K562 (cell line): ENCODE results near the gene TNPO2. TPM values are rescaled to one million over a fixed set of nuclear protein-coding genes. Genes with fewer than 3 reads are reported as not detected.
A peak's percentile ranks its signal among the peaks of the same experiment; 100 is the strongest.

ENCODE experiments used
- CBFA2T3 ChIP-seq: fragments of 450-650 bp; IDR thresholded peaks from 2 replicates; pipeline ENCODE4 v1.6.1; 2017
- CREM ChIP-seq: IDR thresholded peaks from 2 replicates; pipeline ENCODE4 v1.6.1; 2014; ENCODE audit warnings: antibody characterized with exemption, low read depth
- E2F3 ChIP-seq: fragments of 250-450 bp; sonication (Bioruptor Pico); IDR thresholded peaks from 2 replicates; pipeline ENCODE4 v1.4.0; 2020; ENCODE audit warnings: mild to moderate bottlenecking
- EP300 ChIP-seq: IDR thresholded peaks from 2 replicates; pipeline ENCODE4 v1.6.1; 2012; ENCODE audit warnings: low read length, improper control_type of control experiment
- GATA2 ChIP-seq: sonication (generic); formaldehyde crosslinking; IDR thresholded peaks from 2 replicates; pipeline ENCODE4 v1.4.0; 2020; ENCODE audit warnings: mild to moderate bottlenecking, missing genetic modification reagents
- PCBP1 ChIP-seq: fragments of 200-400 bp; formaldehyde crosslinking; IDR thresholded peaks from 2 replicates; pipeline ENCODE4 v1.6.1; 2018; ENCODE audit warnings: mild to moderate bottlenecking, low read depth, low read length; ENCODE audit not compliant: poor library complexity, severe bottlenecking
- SIRT6 ChIP-seq: IDR thresholded peaks from one replicate; pipeline ENCODE4 v1.6.1; 2012; ENCODE audit warnings: low read depth, mild to moderate bottlenecking, control low read depth, inconsistent platforms, low read length, moderate library complexity
- SREBF1 ChIP-seq: fragments of 150-350 bp; IDR thresholded peaks from 2 replicates; pipeline ENCODE4 v1.6.1; 2014; ENCODE audit warnings: antibody characterized with exemption, low read depth, low read length, borderline replicate concordance
- TAF15 ChIP-seq: fragments of 200-400 bp; formaldehyde crosslinking; IDR thresholded peaks from 2 replicates; pipeline ENCODE4 v1.6.1; 2017; ENCODE audit warnings: mild to moderate bottlenecking, low read depth, low read length, moderate library complexity
- TAF7 ChIP-seq: fragments of 450-650 bp; IDR thresholded peaks from 2 replicates; pipeline ENCODE4 v1.6.1; 2016; ENCODE audit warnings: missing genetic modification characterization, missing compliant biosample characterization
- TFAM ChIP-seq: fragments of 250-450 bp; sonication (Bioruptor Pico); conservative IDR thresholded peaks from 2 replicates; pipeline ENCODE4 v1.5.0; 2021; ENCODE audit warnings: mild to moderate bottlenecking, moderate library complexity
- ZBTB8A ChIP-seq: fragments of 450-650 bp; IDR thresholded peaks from 2 replicates; pipeline ENCODE4 v1.6.1; 2018; ENCODE audit warnings: mild to moderate bottlenecking, moderate library complexity; ENCODE audit not compliant: partially characterized antibody
- polyA plus RNA-seq, 8 experiments: library from polyadenylated mRNA; depleted of rRNA in 4 of 8; stranded (reverse) in 5 of 8; unstranded in 3 of 8; fragments of >200 nt; fragmentation: Nextera tagmentation in 2 of 8; fragmentation: Illumina TruSeq in 1 of 8; extraction: Ambion mirVana in 2 of 8; extraction: Trizol in 1 of 8; gene quantifications; 2 replicates each; pipeline versions ENCODE4 v1.2.1 to v1.2.3, GENCODE V29; 2011 to 2014; ENCODE audit warnings: inconsistent platforms in 1 of 8, missing spikeins in 1 of 8
- total RNA-seq, 7 experiments: library from RNA; depleted of rRNA in 6 of 7; stranded (reverse); fragments of >200 nt in 6 of 7; fragmentation: Illumina TruSeq in 2 of 7; extraction: Trizol in 2 of 7; gene quantifications; 2 replicates each; pipeline versions ENCODE4 v1.2.1 to v1.2.3, GENCODE V29; 2011 to 2021; ENCODE audit warnings: low replicate concordance in 1 of 7
- TF ChIP-seq, protein P1 (sequence below): sonication (generic); formaldehyde crosslinking; IDR thresholded peaks from 2 replicates; pipeline ENCODE4 v1.8.1; 2023; ENCODE audit warnings: missing genetic modification reagents, mild to moderate bottlenecking, borderline replicate concordance
- TF ChIP-seq, protein P2 (sequence below): fragments of 150-350 bp; IDR thresholded peaks from 2 replicates; pipeline ENCODE4 v1.6.1; 2014; ENCODE audit warnings: low read depth, mild to moderate bottlenecking, low read length, borderline replicate concordance
- TF ChIP-seq, protein P3 (sequence below): fragments of 450-650 bp; IDR thresholded peaks from one replicate; pipeline ENCODE4 v1.6.1; 2018; ENCODE audit warnings: mild to moderate bottlenecking, moderate library complexity; ENCODE audit not compliant: partially characterized antibody

Gene TNPO2
- total and polyA plus RNA-seq, 9 of the 15 experiments (the other 6 are each of a cell fraction or from before 2014, with no cell fraction given) = 6.0 to 126 (median 53.8) TPM

DNA sequence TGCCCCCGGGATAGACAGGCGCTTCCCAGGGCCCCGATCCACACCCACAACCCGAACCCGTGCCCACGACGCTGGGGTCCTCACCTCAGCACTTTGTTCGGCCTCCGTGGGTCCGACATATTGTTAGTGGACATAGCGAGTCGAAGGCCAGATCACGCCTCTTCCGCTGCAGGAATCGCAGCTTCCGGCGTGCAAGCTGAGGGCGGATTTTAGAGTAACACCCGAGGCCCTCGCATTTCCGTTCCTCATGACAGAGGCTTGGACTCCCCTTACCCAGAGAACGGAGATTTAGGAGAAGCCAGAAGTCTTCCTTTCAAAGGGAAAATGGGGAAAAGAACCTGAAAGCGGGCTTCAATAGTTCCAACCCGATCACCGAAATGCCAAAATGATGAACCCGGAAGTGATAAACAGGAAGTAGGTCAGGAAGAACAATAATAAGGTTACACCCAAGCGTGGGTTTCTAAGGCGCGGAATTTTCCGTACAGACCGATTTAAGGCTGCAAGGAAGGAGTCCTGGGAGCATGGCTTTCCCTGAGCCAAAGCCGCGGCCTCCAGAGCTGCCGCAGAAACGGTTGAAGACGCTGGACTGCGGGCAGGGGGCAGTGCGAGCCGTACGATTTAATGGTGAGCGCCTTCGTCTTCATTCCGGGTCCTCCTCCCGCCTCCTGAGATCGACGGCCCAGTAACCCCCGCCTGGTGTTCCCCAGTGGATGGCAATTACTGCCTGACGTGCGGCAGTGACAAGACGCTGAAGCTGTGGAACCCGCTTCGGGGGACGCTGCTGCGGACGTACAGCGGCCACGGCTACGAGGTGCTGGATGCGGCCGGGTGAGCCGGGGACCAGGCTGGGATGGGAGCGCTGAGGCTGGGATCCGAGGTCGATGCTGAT, 54.2 kb downstream of the TNPO2 start (continued):
- TF ChIP-seq, protein P1, sequence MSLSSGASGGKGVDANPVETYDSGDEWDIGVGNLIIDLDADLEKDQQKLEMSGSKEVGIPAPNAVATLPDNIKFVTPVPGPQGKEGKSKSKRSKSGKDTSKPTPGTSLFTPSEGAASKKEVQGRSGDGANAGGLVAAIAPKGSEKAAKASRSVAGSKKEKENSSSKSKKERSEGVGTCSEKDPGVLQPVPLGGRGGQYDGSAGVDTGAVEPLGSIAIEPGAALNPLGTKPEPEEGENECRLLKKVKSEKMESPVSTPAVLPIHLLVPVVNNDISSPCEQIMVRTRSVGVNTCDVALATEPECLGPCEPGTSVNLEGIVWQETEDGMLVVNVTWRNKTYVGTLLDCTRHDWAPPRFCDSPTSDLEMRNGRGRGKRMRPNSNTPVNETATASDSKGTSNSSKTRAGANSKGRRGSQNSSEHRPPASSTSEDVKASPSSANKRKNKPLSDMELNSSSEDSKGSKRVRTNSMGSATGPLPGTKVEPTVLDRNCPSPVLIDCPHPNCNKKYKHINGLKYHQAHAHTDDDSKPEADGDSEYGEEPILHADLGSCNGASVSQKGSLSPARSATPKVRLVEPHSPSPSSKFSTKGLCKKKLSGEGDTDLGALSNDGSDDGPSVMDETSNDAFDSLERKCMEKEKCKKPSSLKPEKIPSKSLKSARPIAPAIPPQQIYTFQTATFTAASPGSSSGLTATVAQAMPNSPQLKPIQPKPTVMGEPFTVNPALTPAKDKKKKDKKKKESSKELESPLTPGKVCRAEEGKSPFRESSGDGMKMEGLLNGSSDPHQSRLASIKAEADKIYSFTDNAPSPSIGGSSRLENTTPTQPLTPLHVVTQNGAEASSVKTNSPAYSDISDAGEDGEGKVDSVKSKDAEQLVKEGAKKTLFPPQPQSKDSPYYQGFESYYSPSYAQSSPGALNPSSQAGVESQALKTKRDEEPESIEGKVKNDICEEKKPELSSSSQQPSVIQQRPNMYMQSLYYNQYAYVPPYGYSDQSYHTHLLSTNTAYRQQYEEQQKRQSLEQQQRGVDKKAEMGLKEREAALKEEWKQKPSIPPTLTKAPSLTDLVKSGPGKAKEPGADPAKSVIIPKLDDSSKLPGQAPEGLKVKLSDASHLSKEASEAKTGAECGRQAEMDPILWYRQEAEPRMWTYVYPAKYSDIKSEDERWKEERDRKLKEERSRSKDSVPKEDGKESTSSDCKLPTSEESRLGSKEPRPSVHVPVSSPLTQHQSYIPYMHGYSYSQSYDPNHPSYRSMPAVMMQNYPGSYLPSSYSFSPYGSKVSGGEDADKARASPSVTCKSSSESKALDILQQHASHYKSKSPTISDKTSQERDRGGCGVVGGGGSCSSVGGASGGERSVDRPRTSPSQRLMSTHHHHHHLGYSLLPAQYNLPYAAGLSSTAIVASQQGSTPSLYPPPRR = no peak
- TF ChIP-seq SREBF1 = no peak
- no peak for TF ChIP-seq ZBTB8A
- TF ChIP-seq, protein P2, sequence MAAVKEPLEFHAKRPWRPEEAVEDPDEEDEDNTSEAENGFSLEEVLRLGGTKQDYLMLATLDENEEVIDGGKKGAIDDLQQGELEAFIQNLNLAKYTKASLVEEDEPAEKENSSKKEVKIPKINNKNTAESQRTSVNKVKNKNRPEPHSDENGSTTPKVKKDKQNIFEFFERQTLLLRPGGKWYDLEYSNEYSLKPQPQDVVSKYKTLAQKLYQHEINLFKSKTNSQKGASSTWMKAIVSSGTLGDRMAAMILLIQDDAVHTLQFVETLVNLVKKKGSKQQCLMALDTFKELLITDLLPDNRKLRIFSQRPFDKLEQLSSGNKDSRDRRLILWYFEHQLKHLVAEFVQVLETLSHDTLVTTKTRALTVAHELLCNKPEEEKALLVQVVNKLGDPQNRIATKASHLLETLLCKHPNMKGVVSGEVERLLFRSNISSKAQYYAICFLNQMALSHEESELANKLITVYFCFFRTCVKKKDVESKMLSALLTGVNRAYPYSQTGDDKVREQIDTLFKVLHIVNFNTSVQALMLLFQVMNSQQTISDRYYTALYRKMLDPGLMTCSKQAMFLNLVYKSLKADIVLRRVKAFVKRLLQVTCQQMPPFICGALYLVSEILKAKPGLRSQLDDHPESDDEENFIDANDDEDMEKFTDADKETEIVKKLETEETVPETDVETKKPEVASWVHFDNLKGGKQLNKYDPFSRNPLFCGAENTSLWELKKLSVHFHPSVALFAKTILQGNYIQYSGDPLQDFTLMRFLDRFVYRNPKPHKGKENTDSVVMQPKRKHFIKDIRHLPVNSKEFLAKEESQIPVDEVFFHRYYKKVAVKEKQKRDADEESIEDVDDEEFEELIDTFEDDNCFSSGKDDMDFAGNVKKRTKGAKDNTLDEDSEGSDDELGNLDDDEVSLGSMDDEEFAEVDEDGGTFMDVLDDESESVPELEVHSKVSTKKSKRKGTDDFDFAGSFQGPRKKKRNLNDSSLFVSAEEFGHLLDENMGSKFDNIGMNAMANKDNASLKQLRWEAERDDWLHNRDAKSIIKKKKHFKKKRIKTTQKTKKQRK = no peak
- TF ChIP-seq E2F3 (CRISPR knock-in tag) = 0 out of 2 replicates have a peak, but pooled peaks have one; percentile 33
- peak; percentile 75 for TF ChIP-seq CREM
- no peak for TF ChIP-seq SIRT6
- TF ChIP-seq, protein P3, sequence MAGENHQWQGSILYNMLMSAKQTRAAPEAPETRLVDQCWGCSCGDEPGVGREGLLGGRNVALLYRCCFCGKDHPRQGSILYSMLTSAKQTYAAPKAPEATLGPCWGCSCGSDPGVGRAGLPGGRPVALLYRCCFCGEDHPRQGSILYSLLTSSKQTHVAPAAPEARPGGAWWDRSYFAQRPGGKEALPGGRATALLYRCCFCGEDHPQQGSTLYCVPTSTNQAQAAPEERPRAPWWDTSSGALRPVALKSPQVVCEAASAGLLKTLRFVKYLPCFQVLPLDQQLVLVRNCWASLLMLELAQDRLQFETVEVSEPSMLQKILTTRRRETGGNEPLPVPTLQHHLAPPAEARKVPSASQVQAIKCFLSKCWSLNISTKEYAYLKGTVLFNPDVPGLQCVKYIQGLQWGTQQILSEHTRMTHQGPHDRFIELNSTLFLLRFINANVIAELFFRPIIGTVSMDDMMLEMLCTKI = no peak
- no peak for TF ChIP-seq GATA2 (CRISPR knock-in tag)
- no peak for TF ChIP-seq TAF15
- TF ChIP-seq CBFA2T3 = no peak
- no peak for TF ChIP-seq PCBP1
- no peak for TF ChIP-seq TFAM (CRISPR knock-in tag)
- TF ChIP-seq EP300 = no peak
- 0 out of 2 replicates have a peak, but pooled peaks have one; percentile 6 for TF ChIP-seq TAF7 (tag)
